DMS 273 (cell line): ENCODE measurements around the gene PAFAH2.
"Not testable (repeated sequence)": the region's sequence is repeated elsewhere in the genome, so short reads cannot be mapped to it uniquely, and the experiment has no call there.

Source experiments
- DNase-seq: peaks from one replicate; lab custom pipeline; 2025; ENCODE audit not compliant: unreplicated experiment; lab: John Stamatoyannopoulos, UW

PAFAH2 gene

GRCh38 chr1:25987951-25988350, 9.9 kb downstream of the PAFAH2 start:
- peak; percentile 72 for DNase-seq

GRCh38 chr1:25986773-25987172, 11.1 kb downstream of the PAFAH2 start:
- DNase-seq: not testable (repeated sequence)

GRCh38 chr1:25985670-25986069, 12.2 kb downstream of the PAFAH2 start:
- DNase-seq: no peak

GRCh38 chr1:25985171-25985570, 12.7 kb downstream of the PAFAH2 start:
- DNase-seq: no peak

- DNase-seq: no peak
These were observed 18.7 kb downstream of the PAFAH2 start for GRCh38 chr1:25979210-25979609.

- no peak for DNase-seq
These were observed 19.5 kb downstream of the PAFAH2 start for GRCh38 chr1:25978403-25978802.

GRCh38 chr1:25977801-25978200, 20.1 kb downstream of the PAFAH2 start:
- no peak for DNase-seq

- DNase-seq: no peak
These were observed 24.1 kb downstream of the PAFAH2 start for GRCh38 chr1:25973610-25974321.

- no peak for DNase-seq
These were observed 26.1 kb downstream of the PAFAH2 start for GRCh38 chr1:25971811-25972180.

- no peak for DNase-seq
These were observed 26.6 kb downstream of the PAFAH2 start for GRCh38 chr1:25971066-25971810.

- DNase-seq: no peak
These were observed 30.6 kb downstream of the PAFAH2 start for GRCh38 chr1:25967308-25967707.

- DNase-seq: no peak
These were observed 38.3 kb downstream of the PAFAH2 start for GRCh38 chr1:25959611-25960010.

- no peak for DNase-seq
These were observed 39.4 kb downstream of the PAFAH2 start for GRCh38 chr1:25958465-25958864.

GRCh38 chr1:25955553-25955952, 42.3 kb downstream of the PAFAH2 start:
- no peak for DNase-seq

- no peak for DNase-seq
These were observed 43.5 kb downstream of the PAFAH2 start for GRCh38 chr1:25954282-25954938.

GRCh38 chr1:25952841-25953401, 44.9 kb downstream of the PAFAH2 start:
- peak; percentile 99 for DNase-seq

- DNase-seq: no peak
These were observed 49.2 kb downstream of the PAFAH2 start for GRCh38 chr1:25948641-25949040.

- DNase-seq: no peak
These were observed 50.8 kb downstream of the PAFAH2 start for GRCh38 chr1:25947027-25947426.

- DNase-seq: no peak
These were observed 52.1 kb downstream of the PAFAH2 start for GRCh38 chr1:25945761-25946160.

GRCh38 chr1:25944986-25945385, 52.9 kb downstream of the PAFAH2 start:
- DNase-seq: no peak

- not testable (repeated sequence) for DNase-seq
These were observed 54.4 kb downstream of the PAFAH2 start for GRCh38 chr1:25943511-25943910.

GRCh38 chr1:25936947-25937346, 60.9 kb downstream of the PAFAH2 start:
- peak; percentile 35 for DNase-seq
